Transverse colon (tissue), 4 donors: ENCODE data around the gene MTMR8. TPM values are rescaled to one million over a fixed set of nuclear protein-coding genes. Genes with fewer than 3 reads are reported as not detected.

Experiments used
- DNase-seq: peaks from one replicate; pipeline ENCODE4 v3.0.0-alpha.2; 2019
- H3K27ac ChIP-seq, 4 donors: fragments of 200-600 bp; sonication (generic); 2 replicates each; pipeline ENCODE4 v1.5.1; 2016 to 2018; ENCODE audit warnings: inconsistent platforms in 4 of 4
- H3K27me3 ChIP-seq: fragments of 200-600 bp; sonication (generic); 2 replicates; pipeline ENCODE4 v1.5.1; 2017; ENCODE audit warnings: inconsistent platforms
- H3K36me3 ChIP-seq, 4 donors: fragments of 200-600 bp; sonication (generic); 2 replicates each; pipeline ENCODE4 v1.5.1; 2017 to 2019; ENCODE audit warnings: inconsistent platforms in 4 of 4
- H3K4me1 ChIP-seq, 4 donors: fragments of 200-600 bp; sonication (generic); 2 replicates each; pipeline ENCODE4 v1.5.1; 2017 to 2020; ENCODE audit warnings: inconsistent platforms in 4 of 4
- H3K4me3 ChIP-seq, 4 donors: fragments of 200-600 bp; sonication (generic); 1 replicate in 1 of 4; 2 replicates in 3 of 4; pipeline versions ENCODE4 v1.5.1 to v1.6.1; 2017 to 2019; ENCODE audit warnings: inconsistent platforms in 4 of 4
- H3K9me3 ChIP-seq, 2 donors: fragments of 200-600 bp; sonication (generic); 2 replicates each; pipeline ENCODE4 v1.5.1; 2017 to 2019; ENCODE audit warnings: inconsistent platforms in 2 of 2
- EP300 ChIP-seq: sonication (generic); formaldehyde crosslinking; IDR thresholded peaks from one replicate; pipeline ENCODE4 v1.6.1; 2017; ENCODE audit warnings: antibody characterized with exemption, low read depth
- POLR2A ChIP-seq: fragments of 450-650 bp; IDR thresholded peaks from one replicate; pipeline ENCODE4 v1.6.1; 2016; ENCODE audit warnings: antibody characterized with exemption, mild to moderate bottlenecking, moderate library complexity
- POLR2AphosphoS5 ChIP-seq, 3 donors: sonication (generic); formaldehyde crosslinking; IDR thresholded peaks; one replicate each; pipeline ENCODE4 v1.6.1; 2016; ENCODE audit warnings: antibody characterized with exemption in 3 of 3
- WGBS, 2 donors: methylation state at CpG; one replicate each; pipeline ENCODE4 v1.1.5; 2018; ENCODE audit warnings: low coverage in 1 of 2; 5-methylcytosine and 5-hydroxymethylcytosine counted together
- in situ Hi-C, 4 donors: fragments of 200-750 bp; cut with MboI; loops; one replicate each; pipeline versions ENCODE4 v1.15.0 to v1.15.1; 2017; ENCODE audit warnings: low sequenced_read_pairs in 3 of 4, low pct_ligation_motif_present in 1 of 4, low pct_unique_long_range_greater_than_20kb in 1 of 4
- intact Hi-C: fragments of 100-400 bp; cut with DNase I; formaldehyde crosslinking; loops from one replicate; pipeline ENCODE4 v1.15.1; 2023; ENCODE audit warnings: low total_unique reads
- total RNA-seq, 4 donors: library from RNA; depleted of rRNA; stranded (reverse); fragments of >200 nt; gene quantifications; one replicate each; pipeline ENCODE4 v1.1.0, GENCODE V29; 2016
- TF ChIP-seq, protein P1 (sequence below), 5 experiments: fragments of 200-600 bp in 3 of 5; fragments of 450-650 bp in 2 of 5; sonication (generic) in 3 of 5; IDR thresholded peaks; 1 replicate in 2 of 5; 2 replicates in 3 of 5; pipeline ENCODE4 v1.5.1; 2016 to 2017; ENCODE audit warnings: antibody characterized with exemption in 5 of 5, inconsistent platforms in 3 of 5, mild to moderate bottlenecking in 2 of 5, moderate library complexity in 1 of 5

Gene MTMR8
- total RNA-seq, 4 donors from 2014 or later = 11.2 to 20.1 (median 15.2) TPM

DNA sequence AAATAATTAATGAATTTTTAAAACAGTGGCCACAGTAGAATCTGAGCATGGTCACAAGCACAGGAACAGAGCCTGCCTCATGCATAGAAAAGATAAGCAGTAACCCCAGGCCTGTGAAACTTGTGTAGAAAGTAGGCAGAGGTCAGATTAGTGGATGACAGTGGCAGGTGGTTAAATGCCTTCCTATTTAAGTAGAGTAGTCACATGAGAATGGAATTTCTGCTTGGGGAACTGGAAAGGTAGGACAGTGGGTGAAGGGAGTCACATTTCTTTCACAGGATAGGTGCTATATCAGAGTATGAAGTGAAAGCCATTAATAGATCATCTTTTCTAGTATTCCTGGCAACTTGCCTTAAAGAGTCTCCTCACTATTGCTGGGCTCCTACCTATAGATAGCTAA, 130.0 kb downstream of the MTMR8 start:
- Histone ChIP-seq H3K9me3 (no peaks in the 10 kb centered on the region), H3K4me1 (no peaks in the 10 kb centered on the region), H3K27me3 (no peaks in the 10 kb centered on the region), H3K36me3 (no peaks in the 10 kb centered on the region), H3K4me3 (no peak overlapping the region), H3K27ac (no peak overlapping the region)
- in situ Hi-C loops = no loop called here
- no peak for TF ChIP-seq POLR2A
- TF ChIP-seq POLR2AphosphoS5 (IDR thresholded peaks at IDR 0.05) = no peak
- TF ChIP-seq, protein P1, sequence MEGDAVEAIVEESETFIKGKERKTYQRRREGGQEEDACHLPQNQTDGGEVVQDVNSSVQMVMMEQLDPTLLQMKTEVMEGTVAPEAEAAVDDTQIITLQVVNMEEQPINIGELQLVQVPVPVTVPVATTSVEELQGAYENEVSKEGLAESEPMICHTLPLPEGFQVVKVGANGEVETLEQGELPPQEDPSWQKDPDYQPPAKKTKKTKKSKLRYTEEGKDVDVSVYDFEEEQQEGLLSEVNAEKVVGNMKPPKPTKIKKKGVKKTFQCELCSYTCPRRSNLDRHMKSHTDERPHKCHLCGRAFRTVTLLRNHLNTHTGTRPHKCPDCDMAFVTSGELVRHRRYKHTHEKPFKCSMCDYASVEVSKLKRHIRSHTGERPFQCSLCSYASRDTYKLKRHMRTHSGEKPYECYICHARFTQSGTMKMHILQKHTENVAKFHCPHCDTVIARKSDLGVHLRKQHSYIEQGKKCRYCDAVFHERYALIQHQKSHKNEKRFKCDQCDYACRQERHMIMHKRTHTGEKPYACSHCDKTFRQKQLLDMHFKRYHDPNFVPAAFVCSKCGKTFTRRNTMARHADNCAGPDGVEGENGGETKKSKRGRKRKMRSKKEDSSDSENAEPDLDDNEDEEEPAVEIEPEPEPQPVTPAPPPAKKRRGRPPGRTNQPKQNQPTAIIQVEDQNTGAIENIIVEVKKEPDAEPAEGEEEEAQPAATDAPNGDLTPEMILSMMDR (IDR thresholded peaks at IDR 0.05) = no peak
- no peak for TF ChIP-seq EP300
- intact Hi-C loops = loop anchor here (10.0 kb wide), 1 partner anchor 1660 kb away; no protein-coding TSS in a partner anchor
- no peak for DNase-seq

DNA sequence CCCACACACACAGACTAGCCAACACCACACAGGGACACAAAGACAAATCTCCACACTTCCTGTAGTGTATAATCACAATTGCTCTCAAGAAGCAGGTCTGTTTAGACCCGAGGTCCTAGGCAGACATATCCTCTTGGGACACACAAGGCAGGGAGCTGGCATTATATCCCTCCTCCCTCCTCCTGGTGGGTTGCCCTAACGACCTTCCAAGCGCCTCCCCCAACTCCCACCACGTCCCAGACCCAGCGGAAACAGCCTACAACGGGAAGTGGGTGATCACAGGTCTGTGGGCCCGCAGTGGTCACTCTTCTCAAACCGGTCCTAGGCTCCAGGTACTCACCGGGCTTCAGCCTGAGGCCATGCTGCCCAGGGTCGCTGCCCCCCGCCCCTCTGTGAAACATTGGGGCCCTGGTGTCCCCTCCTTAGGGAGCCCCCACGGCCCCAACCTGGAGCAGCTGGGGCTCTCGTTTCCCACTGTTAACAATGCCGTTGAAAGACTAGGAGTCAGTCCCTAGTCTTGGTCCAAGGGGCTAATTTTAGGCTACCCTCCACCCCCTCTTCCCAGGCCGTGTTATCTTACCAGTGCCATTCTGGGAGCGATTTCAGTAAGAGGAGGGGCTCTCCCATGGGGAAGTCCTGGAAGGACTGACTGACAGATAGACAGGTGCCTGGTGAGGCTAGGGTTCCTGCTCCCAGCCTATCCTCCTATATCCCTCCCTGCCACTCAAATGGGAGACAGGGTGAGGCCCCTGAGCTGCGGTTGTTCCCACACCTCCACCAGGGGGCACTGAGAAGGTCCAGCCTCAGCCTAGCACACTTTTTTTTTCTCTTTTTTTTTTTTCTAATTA, 164.9 kb downstream of the MTMR8 start, which contains the start of gene ASB12:
ASB12 (minus strand) TSS at position 485 of the 848 bp plus-strand sequence. CDS start 4,957 bp downstream, outside the sequence.
- Histone ChIP-seq H3K27ac (no peak within 1 kb of the TSS), H3K4me3 (no peak within 1 kb of the TSS), H3K4me1 (no peaks in the 10 kb centered on the region), H3K9me3 (no peaks in the 10 kb centered on the region), H3K36me3 (no peaks in the 10 kb centered on the region), H3K27me3 (no peaks in the 10 kb centered on the region)
- 66 to 67% methylated on average over 1 to 17 of the region's 17 CpGs for WGBS, 2 donors
- DNase-seq = no peak
- in situ Hi-C loops = no loop called here
- TF ChIP-seq EP300 = no peak
- no peak for TF ChIP-seq POLR2AphosphoS5 (IDR thresholded peaks at IDR 0.05)
- TF ChIP-seq, protein P1 (IDR thresholded peaks at IDR 0.05) = no peak
- no peak for TF ChIP-seq POLR2A
- intact Hi-C loops = no loop called here

DNA sequence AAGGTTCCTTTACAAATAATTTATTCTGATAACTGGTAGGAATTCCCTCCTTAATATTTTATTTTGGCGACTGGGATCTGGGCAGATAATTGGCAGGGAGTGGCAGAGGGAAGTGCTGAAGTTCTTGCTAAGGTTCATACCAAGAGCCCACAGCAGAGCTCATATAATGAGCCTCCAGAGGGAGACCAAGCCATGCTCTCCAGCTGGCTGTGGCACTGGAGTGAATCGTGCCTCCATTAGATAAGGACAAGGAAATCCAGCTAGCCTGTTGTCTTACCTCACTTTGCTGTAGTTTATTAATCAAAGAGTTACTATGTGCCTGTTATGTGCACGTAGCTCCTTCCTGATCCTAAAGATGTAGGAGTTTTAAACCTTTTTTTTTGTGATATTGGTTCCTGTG, 166.1 kb downstream of the MTMR8 start:
- intact Hi-C loops = no loop called here
- H3K4me3 ChIP-seq = no peak overlapping the region
- 28 to 33% methylated on average over 1 to 3 of the region's 3 CpGs for WGBS, 2 donors
- peak; percentile 31 for DNase-seq
- no peak for TF ChIP-seq POLR2A
- TF ChIP-seq EP300 = no peak
- no peak for TF ChIP-seq POLR2AphosphoS5 (IDR thresholded peaks at IDR 0.05)
- TF ChIP-seq, protein P1 (IDR thresholded peaks at IDR 0.05) = peak in 2 of 5 experiments; percentile 8 to 17
- H3K9me3 ChIP-seq = no peaks in the 10 kb centered on the region
- no peaks in the 10 kb centered on the region for H3K36me3 ChIP-seq
- H3K4me1 ChIP-seq = no peaks in the 10 kb centered on the region
- no peaks in the 10 kb centered on the region for H3K27me3 ChIP-seq
- in situ Hi-C loops = no loop called here
- no peak overlapping the region for H3K27ac ChIP-seq

Other genes starting within 250 kb of the MTMR8 start
- 1 to 10 TPM; 1.6 to 8.2 (median 5.3) TPM for gene AMER1, start 189.7 kb downstream of the MTMR8 start, total RNA-seq
- under 1 TPM in 1 of 4 donors, not detected in 3; 0.41 TPM for gene ASB12, start 164.8 kb downstream of the MTMR8 start, total RNA-seq